Stimulated activated CD4-positive, alpha-beta T cell treated with anti-CD3 and anti-CD28 coated beads, Interleukin-4, amount 100 ng/mL, for 4 hours (primary cell): Measurements from ENCODE around the gene IGFBP4.

Source experiments
- DNase-seq, 2 experiments: peaks; one replicate each; pipeline ENCODE4 v3.0.0-alpha.2; 2020

Gene IGFBP4

GRCh38 chr17:40493697-40494096, 50.4 kb downstream of the IGFBP4 start:
- DNase-seq = no peak

DNA sequence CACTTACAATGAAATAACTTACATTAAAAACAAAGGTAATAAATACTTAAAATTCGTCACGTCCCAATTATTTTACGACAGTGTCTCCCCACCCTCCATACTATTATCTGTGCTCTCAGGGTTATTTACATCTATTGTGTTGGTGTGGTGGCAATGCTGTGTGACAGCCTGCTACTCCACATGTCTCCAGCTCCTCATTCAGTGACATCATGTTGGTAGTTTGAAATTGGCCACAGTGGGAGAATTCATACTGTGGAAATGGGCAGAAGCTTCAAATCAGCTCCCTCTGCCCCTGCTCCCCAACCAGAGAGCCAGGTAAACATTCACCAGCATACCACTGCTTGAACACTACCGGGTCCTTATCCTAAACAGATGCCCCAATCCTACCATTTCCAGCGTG, 51.9 kb downstream of the IGFBP4 start:
- no peak for DNase-seq

DNA sequence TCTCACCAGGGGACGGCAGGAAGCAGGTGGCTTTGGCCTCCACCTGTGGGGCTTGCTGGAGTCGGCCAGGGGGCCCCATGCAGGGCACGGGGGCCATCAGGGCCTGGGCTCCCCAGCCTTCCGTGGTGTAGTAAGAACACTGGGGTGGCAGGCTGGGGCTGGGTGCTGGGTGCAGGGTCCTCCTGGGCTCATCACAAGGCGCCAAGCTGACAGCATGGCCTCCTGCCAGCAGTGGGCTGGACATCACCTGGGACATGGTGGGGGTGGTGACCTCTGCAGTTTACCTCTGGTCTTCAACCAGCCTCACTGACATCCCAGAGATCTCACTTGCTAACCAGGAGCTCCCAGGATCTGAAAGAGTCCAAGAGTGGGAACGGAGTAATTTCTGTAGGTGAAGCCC, 52.9 kb downstream of the IGFBP4 start:
- DNase-seq = no peak

DNA sequence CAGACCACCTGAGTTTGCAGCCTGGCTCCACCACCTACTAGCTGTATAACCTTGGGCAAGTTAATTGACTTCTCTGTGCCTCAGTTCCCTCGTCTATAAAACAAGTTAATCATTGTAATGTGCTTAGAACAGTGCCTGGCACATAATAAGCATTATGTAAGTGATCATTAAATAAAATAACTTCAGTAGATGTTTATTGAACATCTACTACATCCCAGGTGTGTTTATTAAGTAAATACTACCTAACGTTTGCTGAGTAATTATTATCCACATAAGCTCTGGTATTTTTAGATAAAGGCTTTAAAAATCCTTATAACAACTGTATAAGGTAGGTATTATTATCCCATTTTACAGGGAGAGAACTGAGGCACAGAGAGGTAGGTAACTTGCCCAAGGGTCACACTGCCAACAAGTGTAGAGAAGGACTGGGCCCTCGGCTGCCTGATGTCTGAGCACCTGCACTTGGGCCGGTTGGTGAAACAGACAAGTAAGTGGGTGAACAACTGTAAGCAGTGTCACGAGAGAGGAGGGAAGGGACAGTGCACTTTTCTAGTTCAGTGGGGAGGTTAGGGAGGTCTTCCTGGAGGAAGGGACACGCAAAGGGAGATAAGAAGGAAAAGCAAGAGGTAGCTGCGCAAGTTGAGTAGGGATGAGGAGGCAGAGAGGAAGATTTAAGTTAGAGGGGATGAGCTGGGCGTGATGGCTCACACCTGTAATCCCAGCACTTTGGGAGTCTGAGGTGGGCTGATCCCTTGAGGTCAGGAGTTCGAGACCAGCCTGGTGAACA, 53.6 kb downstream of the IGFBP4 start:
- no peak for DNase-seq

- DNase-seq = no peak
Measured at GRCh38 chr17:40497695-40498094, 54.4 kb downstream of the IGFBP4 start.

GRCh38 chr17:40498281-40499084, 55.2 kb downstream of the IGFBP4 start:
- DNase-seq = no peak

DNA sequence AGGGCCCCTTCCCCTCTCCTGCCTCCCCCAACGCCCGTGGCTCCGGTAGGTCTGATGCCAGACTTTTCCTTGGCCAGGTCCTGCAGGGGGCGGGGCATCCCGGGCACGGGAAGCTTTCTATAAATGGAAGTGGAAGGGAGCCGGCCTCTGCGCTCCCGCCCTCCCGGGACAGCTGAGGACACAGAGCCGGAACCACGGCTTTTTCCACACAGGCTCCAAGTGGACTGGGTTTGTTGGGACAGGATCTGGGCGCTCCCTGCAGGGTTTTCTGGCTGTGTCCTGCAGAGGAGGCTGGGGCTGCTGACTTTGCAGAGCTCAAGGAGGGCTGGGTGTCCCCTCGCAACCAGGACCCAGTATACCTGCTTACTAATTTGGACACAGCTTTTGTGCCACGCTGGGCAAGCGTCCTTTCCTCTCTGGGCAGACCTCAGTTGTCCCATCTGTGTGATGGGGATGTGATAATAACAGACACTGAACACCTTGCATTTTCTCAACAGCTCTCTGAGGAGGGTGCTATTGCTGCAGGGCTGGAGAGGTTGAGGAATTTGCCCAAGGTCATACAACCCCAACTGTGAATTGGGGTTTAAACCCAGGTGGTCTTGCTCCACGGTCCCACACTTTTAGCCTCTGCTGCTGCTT, 56.4 kb downstream of the IGFBP4 start:
- no peak for DNase-seq

GRCh38 chr17:40500190-40500589, 56.9 kb downstream of the IGFBP4 start:
- no peak for DNase-seq

GRCh38 chr17:40500709-40501108, 57.5 kb downstream of the IGFBP4 start:
- no peak for DNase-seq

GRCh38 chr17:40501499-40501911, 58.3 kb downstream of the IGFBP4 start, which contains the start of gene TNS4:
TNS4 (minus strand) TSS chr17:40501623; CDS start chr17:40496425, 5,198 bp downstream.
- DNase-seq = no peak

DNA sequence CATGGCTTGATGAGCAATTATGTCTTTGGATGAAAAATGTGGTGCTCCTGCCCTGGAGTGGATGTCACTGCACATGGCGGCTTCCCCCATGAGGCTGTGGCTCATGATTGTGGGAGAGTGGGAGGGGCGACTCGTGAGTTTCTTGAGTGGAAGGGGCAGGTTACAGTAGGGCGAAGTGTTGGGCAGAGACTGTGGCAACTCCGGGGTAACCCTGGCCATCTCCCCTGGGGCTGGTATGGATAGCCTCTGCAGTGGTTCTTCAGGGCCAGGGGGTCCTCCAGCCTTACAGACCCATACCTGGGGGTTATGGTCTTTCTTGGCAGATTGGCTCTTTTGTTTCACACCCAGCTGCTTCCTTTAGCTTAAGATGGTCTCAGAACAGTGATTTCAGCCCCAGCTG, 59.5 kb downstream of the IGFBP4 start:
- no peak for DNase-seq

GRCh38 chr17:40503154-40503553, 59.9 kb downstream of the IGFBP4 start:
- no peak for DNase-seq

- DNase-seq = no peak
Measured at GRCh38 chr17:40506786-40507185, 63.5 kb downstream of the IGFBP4 start.
